H1 (cell line): ENCODE measurements around the gene SLC7A9. TPM values are rescaled to one million over a fixed set of nuclear protein-coding genes. Genes with fewer than 3 reads are reported as not detected.

Experiments
- CTCF ChIA-PET: fragments of 300-600 bp; sonication (Branson Sonifier 250); formaldehyde crosslinking; loops from one replicate; lab custom pipeline; 2021; ENCODE audit not compliant: partially characterized antibody; lab: Charles Lee
- POLR2A ChIA-PET: fragments of 300-600 bp; sonication (Branson Sonifier 250); formaldehyde crosslinking; loops from one replicate; lab custom pipeline; 2021; ENCODE audit warnings: inconsistent platforms; ENCODE audit not compliant: partially characterized antibody; lab: Charles Lee
- DNase-seq, 2 experiments: peaks; one replicate each; pipeline versions ENCODE4 v3.0.0 to v3.0.0-alpha.2; 2010 to 2022; ENCODE audit warnings: low spot score in 2 of 2, low read depth in 1 of 2, mixed read lengths in 1 of 2
- FAIRE-seq: peaks from 2 replicates; lab custom pipeline; 2011; peaks lifted over from hg19 to GRCh38; lab: Jason Lieb, UNC
- H2AFZ ChIP-seq: 2 replicates; pipeline ENCODE4 v1.8.1; 2012; ENCODE audit warnings: low read length, inconsistent platforms
- H2AK5ac ChIP-seq: 2 replicates; pipeline ENCODE4 v1.6.1; 2013; ENCODE audit warnings: low read depth, low read length
- H2BK120ac ChIP-seq: replicated peaks from 2 replicates; pipeline ENCODE3; 2013; ENCODE audit warnings: low read depth, low read length, inconsistent platforms
- H2BK12ac ChIP-seq: 2 replicates; pipeline ENCODE4 v1.6.1; 2013; ENCODE audit warnings: low read depth, low read length
- H2BK15ac ChIP-seq: 2 replicates; pipeline ENCODE4 v1.6.1; 2013; ENCODE audit warnings: low read length
- H2BK20ac ChIP-seq: 2 replicates; pipeline ENCODE4 v1.6.1; 2013; ENCODE audit warnings: low read length
- H2BK5ac ChIP-seq: 2 replicates; pipeline ENCODE4 v1.6.1; 2013; ENCODE audit warnings: low read depth, low read length
- H3K14ac ChIP-seq: 2 replicates; pipeline ENCODE4 v1.6.1; 2013; ENCODE audit warnings: inconsistent platforms; ENCODE audit not compliant: insufficient read length
- H3K18ac ChIP-seq: 2 replicates; pipeline ENCODE4 v1.6.1; 2013; ENCODE audit warnings: low read length; ENCODE audit errors: extremely low read depth
- H3K23ac ChIP-seq: 2 replicates; pipeline ENCODE4 v1.6.1; 2013; ENCODE audit warnings: inconsistent platforms; ENCODE audit not compliant: insufficient read length
- H3K23me2 ChIP-seq: 2 replicates; pipeline ENCODE4 v1.6.1; 2013; ENCODE audit warnings: low read depth, low read length
- H3K27ac ChIP-seq: 2 replicates; pipeline ENCODE4 v1.6.1; 2011; ENCODE audit warnings: low read depth, low read length, inconsistent platforms
- H3K27me3 ChIP-seq, 4 experiments: replicated peaks in 1 of 4; 1 replicate in 1 of 4; 2 replicates in 3 of 4; pipeline versions ENCODE4 v1.6.1 to v1.8.1; 2011 to 2013; ENCODE audit warnings: low read length in 3 of 4, mild to moderate bottlenecking in 3 of 4, inconsistent platforms in 2 of 4, mixed read lengths in 2 of 4, moderate library complexity in 1 of 4; ENCODE audit not compliant: control insufficient read depth in 3 of 4, insufficient read depth in 3 of 4; ENCODE audit errors: extremely low read depth in 1 of 4
- H3K36me3 ChIP-seq, 4 experiments: 2 replicates each; pipeline versions ENCODE4 v1.6.1 to v1.8.1; 2011 to 2013; ENCODE audit warnings: mild to moderate bottlenecking in 4 of 4, low read length in 3 of 4, moderate library complexity in 2 of 4, control low read depth in 1 of 4, inconsistent platforms in 1 of 4; ENCODE audit not compliant: insufficient read depth in 4 of 4, control insufficient read depth in 2 of 4
- H3K4ac ChIP-seq: replicated peaks from 2 replicates; pipeline ENCODE3; 2013; ENCODE audit warnings: low read length, low read depth, mixed read lengths, inconsistent platforms; ENCODE audit not compliant: insufficient read length
- H3K4me1 ChIP-seq, 4 experiments: replicated peaks in 1 of 4; 1 replicate in 1 of 4; 2 replicates in 3 of 4; pipeline versions ENCODE4 v1.6.1 to v1.8.1; 2011 to 2013; ENCODE audit warnings: low read length in 3 of 4, inconsistent platforms in 2 of 4, mixed read lengths in 1 of 4; ENCODE audit not compliant: insufficient read depth in 4 of 4, control insufficient read depth in 3 of 4
- H3K4me2 ChIP-seq, 2 experiments: 2 replicates each; pipeline versions ENCODE4 v1.6.1 to v1.8.1; 2011 to 2013; ENCODE audit warnings: low read depth in 2 of 2, low read length in 2 of 2, control low read depth in 1 of 2, inconsistent platforms in 1 of 2, mild to moderate bottlenecking in 1 of 2; ENCODE audit not compliant: insufficient read depth in 1 of 2
- H3K4me3 ChIP-seq, 4 experiments: fragments of 200-600, 300-600 bp in 1 of 4; sonication (generic), shearing (Covaris generic), sonication (Bioruptor Twin) in 1 of 4; 2 replicates each; pipeline versions ENCODE4 v1.5.1 to v1.8.1; 2011 to 2016; ENCODE audit warnings: low read length in 4 of 4, low read depth in 3 of 4, control low read depth in 2 of 4, inconsistent platforms in 2 of 4, mild to moderate bottlenecking in 2 of 4, mixed read lengths in 1 of 4, moderate library complexity in 1 of 4; ENCODE audit not compliant: insufficient read depth in 2 of 4; ENCODE audit errors: extremely low read depth in 1 of 4
- H3K56ac ChIP-seq: replicated peaks from 2 replicates; pipeline ENCODE3; 2013; ENCODE audit warnings: low read depth, mild to moderate bottlenecking, mixed read lengths, low read length, inconsistent platforms; ENCODE audit not compliant: insufficient read length
- H3K79me1 ChIP-seq: 2 replicates; pipeline ENCODE4 v1.6.1; 2013; ENCODE audit warnings: low read depth, low read length, control low read depth
- H3K79me2 ChIP-seq, 2 experiments: 2 replicates each; pipeline versions ENCODE4 v1.6.1 to v1.8.1; 2012 to 2013; ENCODE audit warnings: low read length in 2 of 2, mild to moderate bottlenecking in 2 of 2, inconsistent platforms in 1 of 2; ENCODE audit not compliant: insufficient read depth in 2 of 2, control insufficient read depth in 1 of 2
- H3K9ac ChIP-seq, 4 experiments: replicated peaks in 1 of 4; 1 replicate in 1 of 4; 2 replicates in 3 of 4; pipeline versions ENCODE4 v1.6.1 to v1.8.1; 2011 to 2013; ENCODE audit warnings: low read depth in 3 of 4, low read length in 3 of 4, control low read depth in 2 of 4, mild to moderate bottlenecking in 2 of 4, moderate library complexity in 2 of 4, inconsistent platforms in 1 of 4; ENCODE audit errors: extremely low read depth in 1 of 4
- H3K9me3 ChIP-seq, 2 experiments: 2 replicates each; pipeline versions ENCODE4 v1.6.1 to v1.8.1; 2012 to 2013; ENCODE audit warnings: mild to moderate bottlenecking in 2 of 2, moderate library complexity in 2 of 2, control low read depth in 1 of 2, inconsistent platforms in 1 of 2, low read depth in 1 of 2, low read length in 1 of 2, mixed read lengths in 1 of 2; ENCODE audit not compliant: insufficient read depth in 2 of 2
- H4K20me1 ChIP-seq, 2 experiments: replicated peaks in 1 of 2; 2 replicates each; pipeline versions ENCODE3 to v1.8.1; 2011 to 2013; ENCODE audit warnings: inconsistent platforms in 2 of 2, low read length in 2 of 2, mild to moderate bottlenecking in 1 of 2; ENCODE audit not compliant: insufficient read depth in 2 of 2, control insufficient read depth in 1 of 2
- H4K5ac ChIP-seq: 2 replicates; pipeline ENCODE4 v1.6.1; 2013; ENCODE audit warnings: low read length, low read depth, mixed read lengths, inconsistent platforms; ENCODE audit not compliant: insufficient read length
- H4K8ac ChIP-seq: 2 replicates; pipeline ENCODE4 v1.8.0; 2013; ENCODE audit warnings: mild to moderate bottlenecking, moderate library complexity, low read length, inconsistent platforms; ENCODE audit not compliant: insufficient read depth; ENCODE audit errors: extremely low read depth
- H4K91ac ChIP-seq: replicated peaks from 2 replicates; pipeline ENCODE3; 2013; ENCODE audit warnings: low read length, mixed read lengths, inconsistent platforms; ENCODE audit not compliant: insufficient read length
- RBBP5 ChIP-seq: IDR thresholded peaks from 2 replicates; pipeline ENCODE4 v1.7.1; 2012; ENCODE audit warnings: low read depth, mild to moderate bottlenecking, inconsistent platforms, low read length, moderate library complexity, borderline replicate concordance
- SUZ12 ChIP-seq: fragments of 200-600 bp; sonication (generic); IDR thresholded peaks from 2 replicates; pipeline ENCODE4 v1.6.1; 2012; ENCODE audit warnings: mild to moderate bottlenecking, inconsistent platforms, low read length, moderate library complexity, mixed read lengths
- WGBS, 2 experiments: shearing (Covaris generic) in 1 of 2; methylation state at CpG; one replicate each; pipeline versions ENCODE4 v1.1.6 to v1.1.7; 2013 to 2015; ENCODE audit warnings: low lambda C conversion rate in 2 of 2, mixed read lengths in 2 of 2, inconsistent platforms in 1 of 2, low coverage in 1 of 2, missing lambda C conversion rate in 1 of 2; ENCODE audit not compliant: insufficient replicate concordance in 2 of 2, insufficient coverage in 1 of 2, insufficient read length in 1 of 2; ENCODE audit errors: extremely low coverage in 1 of 2, missing lambda C conversion rate in 1 of 2; 5-methylcytosine and 5-hydroxymethylcytosine counted together
- polyA plus RNA-seq, 7 experiments: library from polyadenylated mRNA; depleted of rRNA in 3 of 7; stranded (reverse) in 5 of 7; unstranded in 2 of 7; fragments of >200 nt in 5 of 7; fragments of 200-250 nt in 2 of 7; gene quantifications; 1 replicate in 5 of 7; 2 replicates in 1 of 7; 4 replicates in 1 of 7; pipeline versions ENCODE4 v1.2.1 to v1.2.3, GENCODE V29; 2011 to 2013; ENCODE audit warnings: missing spikeins in 2 of 7, mixed read lengths in 2 of 7
- total RNA-seq: library from RNA; stranded (reverse); fragmentation: NEBNext Ultra II Directional; extraction: Animal tissue kit (Norgen Biotek cat#: 25700); gene quantifications from 2 replicates; pipeline ENCODE4 v1.2.1, GENCODE V29; 2021

Gene SLC7A9
- total and polyA plus RNA-seq, 2 of the 8 experiments (the other 6 are each of a cell fraction or from before 2014, with no cell fraction given), result 0.15 TPM; not detected in 1

GRCh38 chr19:32837531-32837930 is 32.0 kb downstream of the SLC7A9 start:
- Histone ChIP-seq H2BK20ac (no peak overlapping the region), H3K14ac (no peak overlapping the region), H4K8ac (no peak overlapping the region), H4K91ac (no peak overlapping the region), H3K4me3 (no peak overlapping the region), H2AK5ac (no peak overlapping the region), H3K4ac (no peak overlapping the region), H2BK120ac (no peak overlapping the region), H3K18ac (no peak overlapping the region), H2BK5ac (no peak overlapping the region)
- WGBS, 2 experiments, result 87% methylated on average over 7 of the region's 7 CpGs; no CpG with 5 or more reads in 1 of the 2 experiments
- CTCF ChIA-PET, result interaction anchor here (0.6 to 2.4 kb wide), 2 partner anchors 14 to 61 kb away, joined by 3 to 6 read pairs; no protein-coding TSS in a partner anchor
- TF ChIP-seq SUZ12 (no peak), RBBP5 (no peak)
- TF ChIP-seq, all 59 proteins: peak for 0
- Histone ChIP-seq H2BK12ac (no peak overlapping the region), H3K23ac (no peak overlapping the region), H3K4me1 (no peaks in the 10 kb centered on the region), H3K23me2 (no peaks in the 10 kb centered on the region), H2BK15ac (no peak overlapping the region), H3K9me3 (peaks cover 0 to 5% of the 10 kb centered on the region in 2 experiments; a peak in 2 of 4 replicates), H3K27me3 (no peaks in the 10 kb centered on the region), H3K79me1 (no peaks in the 10 kb centered on the region), H3K4me2 (no peak overlapping the region), H4K5ac (no peak overlapping the region), H3K9ac (no peak overlapping the region), H3K79me2 (no peaks in the 10 kb centered on the region), H3K27ac (no peak overlapping the region), H4K20me1 (no peaks in the 10 kb centered on the region), H3K56ac (no peak overlapping the region), H3K36me3 (no peaks in the 10 kb centered on the region), H2AFZ (no peak overlapping the region)
- DNase-seq (no peak), FAIRE-seq (no peak)
- POLR2A ChIA-PET, result no interaction called here
